H9 (cell line): ENCODE measurements around the gene ASTN2. TPM values are rescaled to one million over a fixed set of nuclear protein-coding genes. Genes with fewer than 3 reads are reported as not detected.

ENCODE experiments used
- DNase-seq: peaks from one replicate; pipeline ENCODE4 v3.0.0-alpha.2; 2017
- H2AFZ ChIP-seq: one replicate; pipeline ENCODE4 v1.6.1; 2013; ENCODE audit warnings: mild to moderate bottlenecking, low read length, control low read depth, moderate library complexity
- H2AK5ac ChIP-seq: 2 replicates; pipeline ENCODE4 v1.6.1; 2013; ENCODE audit warnings: low read length, control low read depth, mixed read lengths; ENCODE audit not compliant: insufficient read length
- H2BK120ac ChIP-seq: one replicate; pipeline ENCODE4 v1.6.1; 2013; ENCODE audit warnings: low read depth, mild to moderate bottlenecking, low read length, control low read depth, inconsistent platforms; ENCODE audit not compliant: poor library complexity, severe bottlenecking
- H2BK12ac ChIP-seq: 2 replicates; pipeline ENCODE4 v1.6.1; 2013; ENCODE audit warnings: low read length, control low read depth, mixed read lengths, low read depth; ENCODE audit not compliant: insufficient read length
- H2BK15ac ChIP-seq: 2 replicates; pipeline ENCODE4 v1.6.1; 2013; ENCODE audit warnings: low read depth, low read length, control low read depth
- H2BK20ac ChIP-seq: one replicate; pipeline ENCODE4 v1.6.1; 2013; ENCODE audit warnings: low read depth, mild to moderate bottlenecking, low read length, control low read depth, inconsistent platforms; ENCODE audit not compliant: poor library complexity, severe bottlenecking
- H2BK5ac ChIP-seq: 2 replicates; pipeline ENCODE4 v1.6.1; 2013; ENCODE audit warnings: low read length, control low read depth, mixed read lengths; ENCODE audit not compliant: insufficient read length
- H3K14ac ChIP-seq: 2 replicates; pipeline ENCODE4 v1.6.1; 2013; ENCODE audit warnings: low read length, control low read depth; ENCODE audit not compliant: insufficient read depth
- H3K18ac ChIP-seq: 2 replicates; pipeline ENCODE4 v1.6.1; 2013; ENCODE audit warnings: low read depth, mild to moderate bottlenecking, mixed read lengths, low read length, control low read depth; ENCODE audit not compliant: insufficient read length
- H3K23ac ChIP-seq: 2 replicates; pipeline ENCODE4 v1.6.1; 2013; ENCODE audit warnings: low read length, control low read depth, mixed read lengths, low read depth; ENCODE audit not compliant: insufficient read length
- H3K23me2 ChIP-seq: 2 replicates; pipeline ENCODE4 v1.6.1; 2013; ENCODE audit warnings: low read depth, mild to moderate bottlenecking, mixed read lengths, low read length, control low read depth; ENCODE audit not compliant: insufficient read length, poor library complexity, severe bottlenecking
- H3K27ac ChIP-seq: 2 replicates; pipeline ENCODE4 v1.5.1; 2013; ENCODE audit warnings: low read length, control low read depth, mixed read lengths, low read depth; ENCODE audit not compliant: insufficient read length
- H3K27me3 ChIP-seq: 2 replicates; pipeline ENCODE4 v1.6.1; 2013; ENCODE audit warnings: low read length, control low read depth, inconsistent platforms; ENCODE audit not compliant: insufficient read depth
- H3K4ac ChIP-seq: 2 replicates; pipeline ENCODE4 v1.6.1; 2013; ENCODE audit warnings: low read depth, mild to moderate bottlenecking, control low read depth, inconsistent platforms, low read length, moderate library complexity
- H3K4me1 ChIP-seq: 2 replicates; pipeline ENCODE4 v1.6.1; 2013; ENCODE audit warnings: low read length, control low read depth, inconsistent platforms; ENCODE audit not compliant: insufficient read depth
- H3K4me2 ChIP-seq: 2 replicates; pipeline ENCODE4 v1.6.1; 2013; ENCODE audit warnings: low read length, control low read depth, mixed read lengths; ENCODE audit not compliant: insufficient read length, insufficient read depth
- H3K56ac ChIP-seq: 2 replicates; pipeline ENCODE4 v1.6.1; 2013; ENCODE audit warnings: low read depth, mild to moderate bottlenecking, mixed read lengths, low read length, control low read depth; ENCODE audit not compliant: insufficient read length
- H3K79me1 ChIP-seq: 2 replicates; pipeline ENCODE4 v1.6.1; 2013; ENCODE audit warnings: low read depth, mild to moderate bottlenecking, moderate library complexity, low read length, control low read depth, inconsistent platforms; ENCODE audit not compliant: insufficient read depth, poor library complexity, severe bottlenecking
- H3K79me2 ChIP-seq: 2 replicates; pipeline ENCODE4 v1.6.1; 2013; ENCODE audit warnings: low read length, control low read depth, inconsistent platforms; ENCODE audit not compliant: insufficient read depth
- H3K9ac ChIP-seq: 2 replicates; pipeline ENCODE4 v1.6.1; 2013; ENCODE audit warnings: low read length, control low read depth, mixed read lengths; ENCODE audit not compliant: insufficient read length; ENCODE audit errors: extremely low read depth
- H3K9me3 ChIP-seq: one replicate; pipeline ENCODE4 v1.6.1; 2013; ENCODE audit warnings: low read depth, low read length, inconsistent platforms; ENCODE audit not compliant: control insufficient read depth
- H3T11ph ChIP-seq: one replicate; pipeline ENCODE4 v1.6.1; 2013; ENCODE audit warnings: mild to moderate bottlenecking, low read length, control low read depth, inconsistent platforms
- H4K20me1 ChIP-seq: one replicate; pipeline ENCODE4 v1.6.1; 2013; ENCODE audit not compliant: control insufficient read depth, insufficient read length, insufficient read depth
- H4K5ac ChIP-seq: 2 replicates; pipeline ENCODE4 v1.6.1; 2013; ENCODE audit warnings: low read depth, mild to moderate bottlenecking, mixed read lengths, low read length, control low read depth; ENCODE audit not compliant: insufficient read length
- H4K8ac ChIP-seq: replicated peaks from 2 replicates; pipeline ENCODE4 v1.6.1; 2013; ENCODE audit warnings: low read length, control low read depth, mixed read lengths, low read depth; ENCODE audit not compliant: insufficient read length
- H4K91ac ChIP-seq: 2 replicates; pipeline ENCODE4 v1.6.1; 2013; ENCODE audit warnings: low read depth, mild to moderate bottlenecking, moderate library complexity, mixed read lengths, low read length, control low read depth; ENCODE audit not compliant: insufficient read length
- H3K27ac Mint-ChIP-seq, 3 experiments: 2 replicates in 2 of 3; 3 replicates in 1 of 3; pipeline ENCODE4 v1.8.0; 2020 to 2021; ENCODE audit warnings: mixed read lengths in 3 of 3, mild to moderate bottlenecking in 1 of 3, moderate library complexity in 1 of 3
- H3K27me3 Mint-ChIP-seq: 2 replicates; pipeline ENCODE4 v1.8.0; 2021; ENCODE audit warnings: low read depth, mild to moderate bottlenecking, moderate library complexity, mixed read lengths
- H3K36me3 Mint-ChIP-seq, 3 experiments: 2 replicates in 2 of 3; 3 replicates in 1 of 3; pipeline ENCODE4 v1.8.0; 2020 to 2021; ENCODE audit warnings: low read depth in 3 of 3, mixed read lengths in 3 of 3; ENCODE audit not compliant: insufficient read depth in 1 of 3
- H3K4me1 Mint-ChIP-seq, 2 experiments: 2 replicates each; pipeline ENCODE4 v1.8.0; 2020; ENCODE audit warnings: mixed read lengths in 2 of 2
- H3K4me3 Mint-ChIP-seq, 2 experiments: 2 replicates in 1 of 2; 3 replicates in 1 of 2; pipeline ENCODE4 v1.8.0; 2020 to 2021; ENCODE audit warnings: mild to moderate bottlenecking in 2 of 2, mixed read lengths in 2 of 2, moderate library complexity in 1 of 2
- H3K9me3 Mint-ChIP-seq, 2 experiments: 2 replicates in 1 of 2; 3 replicates in 1 of 2; pipeline ENCODE4 v1.8.0; 2020; ENCODE audit warnings: mild to moderate bottlenecking in 2 of 2, mixed read lengths in 2 of 2, moderate library complexity in 1 of 2
- CTCF ChIP-seq: fragments of 200-600 bp; sonication (generic); conservative IDR thresholded peaks from 3 replicates; pipeline ENCODE4 v1.8.0; 2021; ENCODE audit warnings: antibody characterized with exemption, mild to moderate bottlenecking
- WGBS: extraction: QIAGEN DNeasy Blood & Tissue Kit; methylation state at CpG from one replicate; pipeline ENCODE4 v1.1.7; 2013; ENCODE audit warnings: missing lambda C conversion rate, low lambda C conversion rate, mixed read lengths; ENCODE audit not compliant: insufficient read length; ENCODE audit errors: extremely low coverage; 5-methylcytosine and 5-hydroxymethylcytosine counted together
- total RNA-seq: library from RNA; stranded (reverse); gene quantifications from 2 replicates; pipeline ENCODE4 v1.2.1, GENCODE V29; 2021

Gene ASTN2
- total RNA-seq, 1 experiment from 2014 or later: 9.7 TPM

DNA sequence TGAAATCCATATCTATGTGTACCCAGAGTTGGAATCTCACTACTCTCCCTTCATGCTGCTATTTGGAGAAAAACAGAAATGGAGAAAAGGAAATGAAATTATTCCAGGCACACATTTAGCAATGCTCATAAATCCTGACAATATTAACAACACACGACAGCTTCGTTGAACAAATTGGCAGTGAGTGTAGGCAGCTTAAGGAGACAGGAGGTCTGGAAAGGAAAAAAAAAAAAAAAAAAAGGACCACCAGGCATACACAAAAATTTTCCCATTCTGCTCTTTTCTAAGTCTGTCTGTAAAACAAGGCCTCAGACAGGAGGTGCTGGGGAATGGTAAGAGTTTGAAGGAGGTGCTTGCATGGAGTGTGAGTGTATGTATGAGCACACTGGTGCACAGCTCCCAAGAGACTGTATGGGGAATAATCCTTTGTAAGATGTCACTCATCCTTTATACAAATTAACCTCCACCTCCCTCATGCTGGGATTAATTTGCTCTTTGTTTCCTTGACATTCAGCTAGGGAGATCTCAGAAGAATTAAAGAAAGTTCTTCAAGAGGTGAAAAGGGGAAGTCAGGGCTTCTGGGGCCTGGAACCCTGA lies 78.9 kb downstream of the ASTN2 start:
- no peak overlapping the region for H3K4me2 ChIP-seq
- H3K18ac ChIP-seq: no peak overlapping the region
- no peaks in the 10 kb centered on the region for H3K36me3 Mint-ChIP-seq

More for the DNA sequence above, 78.9 kb downstream of the ASTN2 start:
- H3T11ph ChIP-seq: no peak overlapping the region
- no peak overlapping the region for H3K14ac ChIP-seq
- H2AFZ ChIP-seq: no peak overlapping the region
- H4K5ac ChIP-seq: no peak overlapping the region
- H2BK12ac ChIP-seq: no peak overlapping the region
- H3K56ac ChIP-seq: no peak overlapping the region
- H3K27ac Mint-ChIP-seq: no peak overlapping the region; a peak in 1 of 7 replicates
- H3K27me3 Mint-ChIP-seq: no peaks in the 10 kb centered on the region
- no peaks in the 10 kb centered on the region for H3K9me3 Mint-ChIP-seq
- no peak overlapping the region for H3K27ac ChIP-seq
- no peak for TF ChIP-seq CTCF
- H3K9ac ChIP-seq: no peak overlapping the region
- H3K4me1 ChIP-seq: no peaks in the 10 kb centered on the region
- no peak overlapping the region for H2BK20ac ChIP-seq
- H2BK120ac ChIP-seq: no peak overlapping the region
- H3K23me2 ChIP-seq: no peaks in the 10 kb centered on the region
- H3K4me1 Mint-ChIP-seq: no peaks in the 10 kb centered on the region
- no peak for DNase-seq
- H3K27me3 ChIP-seq: no peaks in the 10 kb centered on the region
- H2BK15ac ChIP-seq: no peak overlapping the region
- H4K91ac ChIP-seq: no peak overlapping the region
- no peak overlapping the region for H3K4me3 Mint-ChIP-seq
- H4K20me1 ChIP-seq: no peaks in the 10 kb centered on the region
- H2AK5ac ChIP-seq: no peak overlapping the region
- H3K79me2 ChIP-seq: no peaks in the 10 kb centered on the region
- H3K23ac ChIP-seq: no peak overlapping the region
- no peaks in the 10 kb centered on the region for H3K79me1 ChIP-seq
- no peak overlapping the region for H3K4ac ChIP-seq
- no peak overlapping the region for H2BK5ac ChIP-seq
- no peak overlapping the region for H4K8ac ChIP-seq
- no CpG with 5 or more reads among the region's 2 CpGs for WGBS
- no peaks in the 10 kb centered on the region for H3K9me3 ChIP-seq
